KMS-11 (cell line): ENCODE data around the gene PI4KB.

Experiments used
- H2AFZ ChIP-seq: fragments of 200-600 bp; sonication (generic); 2 replicates; pipeline ENCODE4 v1.6.1; 2016; ENCODE audit warnings: antibody characterized with exemption, mixed run types, low read depth
- H3K27ac ChIP-seq: fragments of 200-600 bp; sonication (generic); 2 replicates; pipeline ENCODE4 v1.6.1; 2016; ENCODE audit warnings: mild to moderate bottlenecking, mixed run types
- H3K27me3 ChIP-seq: fragments of 200-600 bp; sonication (generic); 2 replicates; pipeline ENCODE4 v1.6.1; 2017; ENCODE audit warnings: mild to moderate bottlenecking, low read depth, mixed run types, moderate library complexity; ENCODE audit not compliant: insufficient read depth
- H3K36me3 ChIP-seq: fragments of 200-600 bp; sonication (generic); 2 replicates; pipeline ENCODE4 v1.6.1; 2017; ENCODE audit warnings: mild to moderate bottlenecking, mixed run types; ENCODE audit not compliant: insufficient read depth
- H3K4me1 ChIP-seq: fragments of 200-600 bp; sonication (generic); 2 replicates; pipeline ENCODE4 v1.6.1; 2016; ENCODE audit warnings: mild to moderate bottlenecking, low read depth, mixed run types; ENCODE audit not compliant: poor library complexity, severe bottlenecking
- H3K4me2 ChIP-seq: fragments of 200-600 bp; sonication (generic); 2 replicates; pipeline ENCODE4 v1.7.0; 2016; ENCODE audit warnings: mild to moderate bottlenecking, mixed run types
- H3K4me3 ChIP-seq: fragments of 200-600 bp; sonication (generic); IDR thresholded peaks from 2 replicates; pipeline ENCODE4 v1.6.1; 2017; ENCODE audit warnings: low read depth, low read length, mixed read lengths; ENCODE audit not compliant: insufficient read depth
- H3K79me2 ChIP-seq: fragments of 200-600 bp; sonication (generic); 2 replicates; pipeline ENCODE4 v1.6.1; 2016; ENCODE audit warnings: low read depth, mixed run types; ENCODE audit not compliant: insufficient read depth
- H3K9ac ChIP-seq: fragments of 200-600 bp; sonication (generic); 2 replicates; pipeline ENCODE4 v1.6.1; 2016; ENCODE audit warnings: mild to moderate bottlenecking, mixed run types
- H4K20me1 ChIP-seq: fragments of 200-600 bp; sonication (generic); 2 replicates; pipeline ENCODE4 v1.6.1; 2016; ENCODE audit warnings: mild to moderate bottlenecking, mixed run types; ENCODE audit not compliant: insufficient read depth
- CTCF ChIP-seq: fragments of 200-600 bp; sonication (generic); conservative IDR thresholded peaks from 2 replicates; pipeline ENCODE4 v1.6.1; 2017; ENCODE audit warnings: low read depth, mild to moderate bottlenecking, antibody characterized with exemption, low read length, moderate library complexity, mixed read lengths

PI4KB gene

GRCh38 chr1:151246786-151247185 lies 80.4 kb downstream of the PI4KB start:
- Histone ChIP-seq H3K79me2 (no peaks in the 10 kb centered on the region), H3K9ac (no peak overlapping the region), H3K27me3 (no peaks in the 10 kb centered on the region), H3K27ac (no peak overlapping the region), H3K4me1 (no peaks in the 10 kb centered on the region), H3K4me2 (no peak overlapping the region), H3K36me3 (peaks cover 49% of the 10 kb centered on the region; the same call in 1 of the 2 replicates), H3K4me3 (no peak overlapping the region), H4K20me1 (no peaks in the 10 kb centered on the region), H2AFZ (no peak overlapping the region)
- no peak for TF ChIP-seq CTCF

- H3K4me2 ChIP-seq, result no peak overlapping the region
- H3K4me1 ChIP-seq, result no peaks in the 10 kb centered on the region
- H3K9ac ChIP-seq, result no peak overlapping the region
- no peak for TF ChIP-seq CTCF
- H2AFZ ChIP-seq, result no peak overlapping the region
- H4K20me1 ChIP-seq, result no peaks in the 10 kb centered on the region
- no peaks in the 10 kb centered on the region for H3K79me2 ChIP-seq
- no peak overlapping the region for H3K27ac ChIP-seq
- H3K36me3 ChIP-seq, result peaks cover 66% of the 10 kb centered on the region; the same call in 1 of the 2 replicates
- H3K27me3 ChIP-seq, result no peaks in the 10 kb centered on the region
- H3K4me3 ChIP-seq, result no peak overlapping the region
These were observed 83.5 kb downstream of the PI4KB start for GRCh38 chr1:151243683-151244216.

- peaks cover 6% of the 10 kb centered on the region for H3K4me1 ChIP-seq
- TF ChIP-seq CTCF, result no peak
- H3K27ac ChIP-seq, result no peak overlapping the region
- H3K9ac ChIP-seq, result no peak overlapping the region
- H3K36me3 ChIP-seq, result peaks cover 67% of the 10 kb centered on the region; the same call in 1 of the 2 replicates
- H3K27me3 ChIP-seq, result no peaks in the 10 kb centered on the region
- H3K4me2 ChIP-seq, result no peak overlapping the region
- H3K79me2 ChIP-seq, result no peaks in the 10 kb centered on the region
- no peak overlapping the region for H2AFZ ChIP-seq
- H4K20me1 ChIP-seq, result no peaks in the 10 kb centered on the region
- H3K4me3 ChIP-seq, result no peak overlapping the region
These were observed 84.8 kb downstream of the PI4KB start for GRCh38 chr1:151242442-151242841.
